ENCODE data around the gene ITPRID1.
"Not testable (repeated sequence)": the region's sequence is repeated elsewhere in the genome, so short reads cannot be mapped to it uniquely, and the experiment has no call there.

ITPRID1 gene

DNA sequence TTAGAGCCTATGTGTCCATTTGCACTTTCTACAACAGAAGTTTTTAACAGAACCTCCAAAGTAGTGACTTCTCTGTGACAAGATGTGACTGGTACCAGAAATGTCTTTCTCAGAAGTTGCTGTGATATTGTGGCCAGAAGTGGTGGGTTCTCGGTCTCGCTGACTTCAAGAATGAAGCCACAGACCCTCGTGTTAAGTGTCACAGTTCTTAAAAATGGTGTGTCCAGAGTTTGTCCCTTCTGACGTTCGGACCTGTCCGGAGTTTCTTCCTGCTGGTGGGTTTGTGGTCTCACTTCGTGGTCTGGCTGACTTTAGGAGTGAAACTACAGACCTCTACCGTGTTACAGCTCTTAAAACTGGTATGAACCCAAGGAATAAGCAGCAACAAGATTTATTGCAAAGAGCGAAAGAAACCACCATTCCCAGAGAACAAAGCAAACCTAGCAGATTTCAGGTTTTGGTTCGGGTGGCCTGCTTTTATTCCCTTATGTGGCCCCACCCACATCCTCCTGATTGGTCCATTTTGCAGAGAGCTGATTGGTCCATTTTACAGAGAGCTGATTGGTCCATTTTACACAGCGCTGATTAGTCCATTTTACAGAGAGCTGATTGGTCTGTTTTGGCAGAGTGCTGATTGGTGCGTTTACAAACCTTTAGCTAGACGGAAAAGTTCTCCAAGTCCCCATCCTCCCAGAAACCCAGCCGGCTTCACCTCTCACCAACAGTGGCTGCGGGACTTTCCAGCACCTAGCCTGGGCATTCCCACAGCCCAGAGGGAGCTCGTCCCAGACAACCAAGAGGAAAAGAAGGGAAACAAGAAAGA is 3.0 kb downstream of the ITPRID1 start:
- no peak for DNase-seq

DNA sequence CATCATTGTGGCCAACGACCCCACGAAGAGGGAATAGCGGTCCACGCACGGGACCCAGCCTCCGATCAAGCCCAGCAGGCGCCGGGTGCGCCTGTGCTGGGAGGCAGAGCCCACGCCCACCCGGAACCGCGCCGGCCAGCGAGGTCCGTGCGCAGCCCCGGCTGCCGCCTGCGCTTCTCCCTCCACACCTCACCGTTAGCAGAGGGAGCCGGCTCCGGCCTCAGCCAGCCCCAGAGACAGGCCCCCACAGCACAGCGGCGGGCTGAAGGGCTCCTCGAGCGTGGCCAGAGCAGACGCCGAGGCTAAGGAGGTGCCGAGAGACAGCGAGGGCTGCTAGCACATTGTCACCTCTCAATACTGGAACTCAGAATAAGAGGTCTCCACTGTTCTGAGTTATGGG is 3.6 kb downstream of the ITPRID1 start:
- DNase-seq, result no peak

DNA sequence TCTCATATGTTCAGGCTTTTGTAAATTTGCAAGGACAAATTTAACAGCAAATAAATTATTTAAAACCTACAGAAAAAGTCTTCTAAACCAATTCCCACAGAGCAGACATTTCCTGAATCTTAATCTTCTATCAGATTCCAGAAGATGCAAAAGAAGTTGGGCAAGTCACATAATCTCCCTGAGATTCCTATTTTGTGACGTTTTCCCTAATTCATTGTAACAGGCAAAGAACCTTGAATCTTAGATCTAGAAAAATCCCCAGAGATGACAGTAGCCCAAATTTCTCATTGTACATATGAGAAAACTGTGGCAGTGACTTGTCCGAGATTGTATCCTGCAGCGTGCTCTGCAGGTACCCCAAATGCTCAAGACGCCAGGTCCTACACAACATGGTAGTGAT is 4.9 kb downstream of the ITPRID1 start:
- no peak for DNase-seq

DNA sequence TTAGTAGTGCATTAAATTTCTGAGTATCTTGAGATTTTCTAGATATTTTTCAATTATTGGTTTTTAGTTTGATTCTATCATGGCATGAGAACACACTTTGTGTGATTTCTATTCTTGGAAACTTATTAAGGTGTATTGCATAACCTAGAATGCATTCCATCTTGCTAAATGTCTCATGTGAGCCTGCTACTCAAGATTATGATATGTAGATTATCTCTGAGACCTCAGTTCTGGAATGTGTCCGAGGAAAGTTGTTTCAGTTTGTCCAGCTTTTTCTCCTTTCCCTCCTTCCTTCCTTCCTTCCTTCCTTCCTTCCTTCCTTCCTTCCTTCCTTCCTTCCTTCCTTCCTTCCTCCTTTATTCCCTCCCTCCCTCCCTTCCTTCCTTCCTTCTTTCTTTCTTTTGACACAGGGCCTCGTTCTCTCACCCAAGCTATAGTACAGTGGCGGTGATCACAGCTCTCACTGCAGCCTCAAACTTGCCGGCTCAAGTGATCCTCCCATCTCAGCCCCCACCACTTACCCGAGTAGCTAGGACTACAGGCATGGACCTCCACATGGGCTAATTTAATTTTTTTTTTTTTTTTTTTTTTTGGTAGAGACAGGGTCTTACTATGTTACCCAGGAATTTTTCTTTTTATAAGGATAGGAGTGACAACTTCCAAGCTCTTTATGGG is 7.6 kb downstream of the ITPRID1 start:
- no peak for DNase-seq

DNA sequence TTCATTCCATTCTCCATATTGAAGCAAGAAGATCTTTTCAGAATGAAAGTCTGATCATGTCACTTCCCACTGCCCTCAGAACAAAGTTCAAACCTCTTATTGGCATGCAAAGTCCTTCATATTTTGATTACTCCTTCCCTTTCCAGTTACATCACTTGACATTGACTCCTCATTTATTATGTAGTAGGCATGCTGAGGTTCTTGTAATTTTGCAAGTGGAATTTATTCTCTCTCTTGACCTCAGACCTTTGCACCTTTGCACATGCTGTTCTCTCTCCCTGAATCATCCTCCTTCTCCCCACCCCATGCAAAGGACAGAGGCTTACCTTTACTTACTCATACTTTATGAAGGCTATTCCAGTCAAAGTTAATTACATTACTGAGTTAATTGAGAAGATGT is 13.0 kb downstream of the ITPRID1 start:
- no peak for DNase-seq

DNA sequence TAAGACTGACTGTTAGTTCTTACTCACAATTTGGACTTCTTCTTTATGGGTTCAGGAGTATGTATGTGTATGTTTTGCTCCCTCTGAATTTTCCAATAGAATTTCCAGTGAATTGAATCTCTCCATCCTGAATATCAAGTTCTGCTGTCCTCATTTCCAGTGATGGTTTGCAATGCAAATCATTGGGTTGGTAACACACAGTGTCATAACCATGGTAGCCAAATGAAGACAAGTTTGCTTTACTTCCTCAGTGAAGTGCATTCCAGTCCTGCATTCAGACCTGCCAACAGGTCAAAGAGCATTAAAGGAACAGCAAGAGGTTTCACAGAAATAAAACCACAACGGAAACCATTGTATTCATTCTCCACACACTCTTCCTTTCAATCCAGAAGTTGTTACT is 15.2 kb downstream of the ITPRID1 start:
- no peak for DNase-seq

DNA sequence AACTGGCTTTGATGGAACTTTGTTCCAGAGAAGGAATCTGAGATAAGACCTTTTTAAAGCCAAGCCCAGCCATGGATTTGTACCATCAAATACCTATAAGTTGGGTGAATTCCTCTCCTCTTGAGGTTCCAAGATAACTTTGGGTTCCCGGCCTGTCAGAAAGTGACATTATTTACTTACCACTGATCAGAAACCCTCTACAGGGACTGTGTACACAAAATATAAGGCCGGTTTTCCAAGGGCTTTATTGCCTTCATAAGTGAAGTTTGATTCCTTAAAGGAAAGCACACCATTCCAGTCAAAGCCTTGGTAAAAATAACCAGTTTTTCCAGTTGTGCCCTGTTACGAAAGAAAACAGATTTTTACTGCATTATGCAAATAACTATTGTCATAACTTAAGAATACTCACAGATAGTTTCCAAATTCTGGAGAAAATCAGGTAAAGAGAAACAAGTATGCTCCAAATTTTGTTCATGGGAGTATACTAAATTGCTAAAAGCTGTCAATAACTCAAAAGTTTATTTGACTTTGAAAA is 26.8 kb downstream of the ITPRID1 start:
- DNase-seq, result not testable (repeated sequence)

DNA sequence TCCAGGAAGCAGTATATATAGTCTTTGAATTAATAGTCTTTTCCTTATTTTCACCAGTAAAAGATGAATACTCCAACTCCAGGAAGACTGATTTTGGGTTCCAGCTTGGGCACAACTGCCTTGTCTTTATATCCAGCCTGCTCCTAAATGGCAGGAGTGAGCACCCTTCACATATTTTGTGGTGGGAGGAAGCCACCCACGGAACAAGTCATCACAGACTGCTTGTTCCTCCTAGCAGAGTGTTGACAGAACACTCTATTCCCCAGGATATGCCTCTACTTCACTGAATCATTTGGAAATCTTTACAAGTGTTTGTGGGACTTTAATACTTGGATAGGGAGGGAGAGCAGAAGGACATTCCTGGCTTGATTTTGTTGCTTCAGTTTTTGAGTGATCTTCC is 31.7 kb downstream of the ITPRID1 start:
- peak in 2 of 56 donors; percentile 1 to 5 for DNase-seq

DNA sequence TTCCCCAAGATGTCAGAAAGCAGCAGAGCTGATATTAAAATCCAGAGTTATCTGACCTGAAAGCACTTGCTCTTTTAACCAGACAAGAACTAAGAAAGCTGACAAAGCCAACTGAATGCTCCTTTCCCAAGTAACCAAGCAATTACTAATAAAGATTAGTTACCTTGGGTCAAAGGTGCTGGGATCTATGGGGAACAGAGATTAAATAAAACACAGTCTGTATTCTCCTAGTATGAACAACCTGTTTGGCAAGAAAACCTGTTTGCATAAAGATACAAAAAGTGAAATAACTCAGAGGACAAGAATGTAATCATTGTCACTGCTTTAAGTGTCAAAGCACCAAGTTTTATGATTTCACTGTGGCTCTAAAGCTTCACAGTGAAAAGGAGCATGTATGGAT is 35.7 kb downstream of the ITPRID1 start:
- no peak for DNase-seq

DNA sequence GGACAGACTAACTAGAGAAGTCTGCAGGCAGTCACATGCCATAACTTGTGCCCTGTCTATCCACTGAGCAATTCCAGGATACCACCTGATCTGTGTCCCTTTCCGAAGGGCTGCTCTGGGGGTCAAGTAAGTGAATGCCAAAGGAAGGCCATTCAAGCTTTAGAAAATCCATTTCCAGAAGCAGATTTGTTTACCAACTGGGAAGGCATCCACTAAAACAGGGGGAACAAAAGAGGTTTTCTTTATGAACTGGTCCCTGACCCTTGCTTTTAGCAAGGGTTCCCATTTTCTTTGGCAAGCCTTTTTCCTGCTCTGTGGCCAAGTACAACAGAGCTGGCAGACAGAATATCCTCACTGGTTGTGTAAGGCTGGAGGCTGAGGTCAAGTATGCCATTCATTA is 36.5 kb downstream of the ITPRID1 start:
- DNase-seq, result peak in 20 of 56 donors; percentile 3 to 66 (median 24)

DNA sequence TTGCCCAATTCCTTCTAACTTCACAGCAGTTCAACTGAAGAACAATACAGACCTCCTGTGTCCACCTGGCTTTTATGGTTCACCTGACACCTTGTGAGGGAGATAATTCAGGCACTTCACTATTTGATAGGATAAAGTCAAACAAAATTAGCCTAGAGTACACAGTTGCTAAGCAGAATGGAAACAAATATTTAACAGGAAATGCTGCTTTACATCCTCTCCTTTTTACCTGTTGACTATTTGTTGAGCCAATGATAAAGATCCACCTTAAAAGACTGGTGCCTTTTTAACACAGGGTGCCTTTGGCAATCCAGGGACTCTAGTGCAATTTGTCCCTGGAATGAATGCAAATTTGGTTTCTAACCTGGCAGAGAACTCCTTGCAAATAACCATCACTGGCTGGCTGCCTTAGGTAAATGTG is 39.8 kb downstream of the ITPRID1 start:
- no peak for DNase-seq

DNA sequence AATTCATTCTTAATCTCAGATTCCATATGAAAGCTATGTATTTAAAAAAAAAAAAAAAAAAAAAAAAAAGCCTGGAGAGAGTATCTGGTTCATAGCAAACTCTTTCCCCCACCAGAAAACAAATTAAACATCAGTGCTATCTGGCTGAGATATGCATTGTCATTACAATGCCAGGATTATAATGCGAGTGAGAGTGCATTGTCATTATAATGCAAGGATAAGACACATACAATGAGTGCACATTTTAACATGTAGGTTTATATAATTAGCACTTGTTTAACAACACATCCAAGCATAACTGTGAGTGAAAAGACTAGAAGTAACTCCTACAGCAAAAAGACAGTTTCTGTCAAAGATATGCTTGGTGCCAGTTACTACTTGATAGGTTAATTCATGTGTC is 48.1 kb downstream of the ITPRID1 start:
- no peak for DNase-seq

DNA sequence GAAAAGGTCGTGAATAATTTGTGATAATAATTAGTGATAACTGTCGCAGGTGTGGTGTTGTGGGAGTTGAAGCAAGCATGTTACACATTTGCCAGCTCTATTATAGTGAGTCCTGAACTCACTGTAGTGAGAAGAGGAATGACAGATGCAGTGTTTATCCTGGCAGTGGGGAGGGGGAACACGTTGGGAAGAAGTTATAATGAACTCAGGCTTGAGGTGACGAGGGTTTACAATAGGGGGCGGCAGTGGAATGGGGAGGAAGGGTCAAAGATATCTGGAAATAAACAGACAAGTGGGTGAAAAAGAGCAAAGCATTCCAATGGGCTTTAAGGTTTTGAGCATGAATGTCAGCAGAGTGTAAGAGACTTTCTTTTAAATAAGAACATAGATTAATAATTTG is 49.6 kb downstream of the ITPRID1 start:
- DNase-seq, result no peak

DNA sequence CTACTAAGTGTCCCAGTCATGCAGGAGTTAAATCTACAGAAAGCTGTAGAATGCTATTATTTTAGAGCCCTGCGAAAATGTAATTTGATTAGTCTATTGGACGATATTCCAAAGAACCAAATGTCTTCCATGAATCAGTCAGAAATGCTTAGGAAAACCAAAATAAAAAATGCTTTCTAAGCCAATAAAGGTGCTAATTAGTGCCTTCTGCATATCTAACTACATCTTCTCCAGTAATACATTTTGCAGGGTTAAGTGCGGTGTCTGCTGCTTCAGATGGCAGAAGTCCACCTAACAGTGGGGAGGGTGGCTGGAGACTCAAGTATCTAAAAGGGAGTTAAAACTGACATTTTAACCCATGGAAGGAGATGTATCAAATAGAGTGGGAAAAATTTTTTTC is 50.1 kb downstream of the ITPRID1 start:
- no peak for DNase-seq

DNA sequence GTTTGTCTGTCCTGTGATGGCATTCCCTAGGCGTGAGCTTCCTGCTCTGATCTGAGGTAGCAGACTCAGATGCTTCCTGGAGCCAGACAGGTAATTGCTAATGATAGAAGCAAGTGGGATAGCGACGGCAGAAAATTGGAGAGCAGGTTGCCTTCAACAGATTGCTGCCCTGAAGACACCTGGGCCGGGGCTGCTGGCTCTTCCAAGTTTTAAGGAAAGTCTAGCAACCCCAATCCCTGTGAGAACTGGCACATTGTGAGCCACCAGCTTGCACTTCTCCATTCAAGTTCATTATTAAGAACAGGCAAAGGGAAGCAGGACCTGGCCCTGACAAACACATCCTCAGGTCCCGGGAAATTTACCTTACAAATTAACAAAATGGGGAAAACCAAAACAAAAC is 50.8 kb downstream of the ITPRID1 start:
- DNase-seq, result no peak

DNA sequence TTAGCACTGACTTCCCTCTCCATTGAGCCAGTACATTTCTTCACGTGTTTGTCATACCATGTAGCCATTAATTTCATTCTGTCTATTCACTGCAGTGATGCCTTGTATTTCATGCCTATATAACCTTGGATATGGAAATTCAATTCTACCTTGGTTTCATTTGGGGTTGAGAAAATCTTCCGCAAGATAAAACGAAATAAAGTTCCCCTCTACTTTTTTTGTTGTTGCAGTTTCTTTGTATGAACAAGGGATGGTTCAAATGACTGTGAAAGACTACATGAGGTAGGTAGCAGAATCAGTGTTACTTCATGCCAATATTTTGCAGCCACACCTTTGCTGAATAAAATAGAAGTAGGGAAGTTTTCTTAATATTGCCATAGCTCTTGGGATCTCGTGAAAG is 55.6 kb downstream of the ITPRID1 start:
- no peak for DNase-seq

DNA sequence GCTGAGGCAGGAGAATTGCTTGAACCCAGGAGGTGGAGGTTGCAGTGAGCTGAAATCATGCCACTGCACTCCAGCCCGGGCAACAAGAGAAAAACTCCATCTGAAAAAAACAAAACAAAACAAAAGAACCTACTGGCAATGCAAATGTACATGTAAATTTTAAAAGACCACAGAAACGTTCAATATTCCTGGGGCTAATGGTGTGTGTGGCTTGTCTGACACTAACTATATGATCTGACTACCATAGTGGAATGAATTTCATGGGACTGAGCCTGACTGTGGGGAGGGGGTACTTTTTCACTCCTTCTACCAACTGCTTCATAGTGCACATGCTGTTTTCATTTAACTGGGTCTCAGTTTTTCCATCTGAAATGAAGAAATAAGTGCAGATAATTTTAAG is 69.6 kb downstream of the ITPRID1 start:
- no peak for DNase-seq

DNA sequence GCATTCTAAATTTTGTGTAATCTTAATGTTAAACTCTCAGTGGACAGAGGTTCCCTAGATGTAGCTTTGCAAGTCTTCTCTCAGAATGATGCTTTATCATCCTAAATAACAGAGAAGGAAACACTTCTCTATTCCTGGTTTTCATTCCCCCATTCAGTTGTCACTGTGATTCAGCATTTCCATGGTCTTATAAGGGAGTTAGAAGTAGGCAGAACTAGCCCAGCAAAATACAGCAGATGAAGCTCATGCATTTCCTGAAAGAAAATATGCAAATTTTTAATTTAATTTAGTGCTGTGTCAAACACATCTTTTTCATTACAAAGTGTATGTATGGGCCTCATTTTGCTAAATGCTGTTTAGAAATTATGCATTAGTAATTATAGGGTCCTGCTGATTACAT is 70.1 kb downstream of the ITPRID1 start:
- DNase-seq, result no peak

DNA sequence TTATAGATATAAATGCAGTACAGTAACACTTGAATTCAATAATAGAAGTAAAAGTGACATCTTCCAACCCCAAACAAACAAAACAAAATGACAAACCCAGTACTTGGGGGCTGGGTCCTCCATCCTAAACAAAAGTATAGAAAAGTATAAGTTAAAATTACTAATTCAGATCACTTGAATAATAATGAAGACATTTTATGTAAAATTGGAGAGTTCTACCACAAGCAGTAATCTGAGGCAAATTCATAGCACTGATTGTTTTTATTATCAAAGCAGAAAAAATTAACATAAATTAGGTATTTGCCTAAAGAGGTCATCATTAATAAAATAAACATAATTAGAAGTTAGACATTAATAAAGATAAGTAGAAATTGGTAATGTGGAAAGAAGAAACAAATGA is 81.5 kb downstream of the ITPRID1 start:
- no peak for DNase-seq

DNA sequence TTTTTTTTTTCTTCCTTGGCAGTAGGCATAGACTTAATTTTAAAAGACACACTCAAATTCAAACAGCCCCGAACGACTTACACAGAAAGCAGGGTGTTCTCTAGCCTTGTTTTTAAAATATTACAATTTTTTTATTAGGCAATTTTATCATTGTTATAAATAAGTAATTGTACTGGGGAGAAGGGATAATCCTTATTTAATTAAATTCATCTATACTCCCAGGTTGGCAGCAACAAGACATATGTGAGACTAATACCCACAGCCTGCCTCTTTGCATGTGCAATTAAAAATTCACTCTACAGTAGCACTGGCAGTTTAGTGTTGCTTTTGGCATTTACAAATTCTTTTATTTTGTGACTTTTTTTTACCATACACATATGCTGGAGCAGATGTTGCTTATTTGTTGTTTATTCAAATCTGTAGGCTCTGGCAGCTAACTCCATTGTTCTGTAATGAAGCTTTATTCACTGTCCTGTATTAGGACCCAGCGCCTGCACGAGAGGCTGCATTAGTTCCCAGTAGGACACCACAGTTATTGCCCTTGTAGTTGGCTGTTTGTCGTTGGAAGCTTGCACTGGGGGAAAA is 88.2 kb downstream of the ITPRID1 start:
- DNase-seq, result peak in 2 of 56 donors; percentile 1 to 6

DNA sequence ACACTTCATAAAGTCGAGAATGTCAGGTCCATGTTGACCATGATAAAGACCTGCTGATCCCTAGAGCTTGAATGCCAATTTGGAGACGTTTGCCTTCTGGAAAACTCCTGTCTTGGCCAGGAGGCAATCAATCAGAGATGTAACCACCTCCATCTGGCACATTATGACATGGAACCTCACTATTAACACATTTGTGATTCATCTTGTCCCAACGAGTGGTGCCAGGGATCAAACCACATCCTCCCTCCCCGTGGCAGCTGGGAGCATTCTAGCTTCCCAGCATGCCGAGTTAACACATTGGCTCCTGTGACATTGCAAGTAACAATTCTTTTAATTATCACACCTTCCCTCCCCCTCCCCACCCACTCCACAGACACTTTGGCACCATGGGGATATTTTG is 89.2 kb downstream of the ITPRID1 start:
- DNase-seq, result peak in 17 of 56 donors; percentile 3 to 52 (median 14)

DNA sequence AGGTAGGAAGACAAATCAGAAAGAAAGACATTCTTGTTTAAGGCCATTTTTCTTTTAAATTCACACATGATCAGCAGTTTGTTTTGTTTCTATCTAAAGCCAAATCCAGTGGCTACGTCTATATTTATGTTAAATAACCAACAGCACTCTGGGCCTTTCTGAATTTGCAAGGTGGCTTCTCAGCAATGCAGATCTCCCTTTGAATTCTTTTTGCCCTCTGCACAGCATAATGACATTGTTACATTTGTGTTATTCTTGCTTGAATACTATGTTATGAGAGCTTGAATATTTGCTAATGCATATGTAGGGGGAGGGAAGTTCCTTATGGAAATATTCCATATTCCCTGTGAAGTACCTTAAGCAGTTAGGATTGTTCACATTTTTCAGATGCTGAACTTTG is 99.7 kb downstream of the ITPRID1 start:
- no peak for DNase-seq
